H1 (cell line): ENCODE measurements around the gene ZNF462. TPM values are rescaled to one million over a fixed set of nuclear protein-coding genes. Genes with fewer than 3 reads are reported as not detected.

ENCODE experiments used
- CTCF ChIA-PET: fragments of 300-600 bp; sonication (Branson Sonifier 250); formaldehyde crosslinking; loops from one replicate; lab custom pipeline; 2021; ENCODE audit not compliant: partially characterized antibody; lab: Charles Lee
- POLR2A ChIA-PET: fragments of 300-600 bp; sonication (Branson Sonifier 250); formaldehyde crosslinking; loops from one replicate; lab custom pipeline; 2021; ENCODE audit warnings: inconsistent platforms; ENCODE audit not compliant: partially characterized antibody; lab: Charles Lee
- DNase-seq, 2 experiments: peaks; one replicate each; pipeline versions ENCODE4 v3.0.0 to v3.0.0-alpha.2; 2010 to 2022; ENCODE audit warnings: low spot score in 2 of 2, low read depth in 1 of 2, mixed read lengths in 1 of 2
- FAIRE-seq: peaks from 2 replicates; lab custom pipeline; 2011; peaks lifted over from hg19 to GRCh38; lab: Jason Lieb, UNC
- H2AFZ ChIP-seq: 2 replicates; pipeline ENCODE4 v1.8.1; 2012; ENCODE audit warnings: low read length, inconsistent platforms
- H2AK5ac ChIP-seq: 2 replicates; pipeline ENCODE4 v1.6.1; 2013; ENCODE audit warnings: low read depth, low read length
- H2BK120ac ChIP-seq: replicated peaks from 2 replicates; pipeline ENCODE3; 2013; ENCODE audit warnings: low read depth, low read length, inconsistent platforms
- H2BK12ac ChIP-seq: 2 replicates; pipeline ENCODE4 v1.6.1; 2013; ENCODE audit warnings: low read depth, low read length
- H2BK15ac ChIP-seq: 2 replicates; pipeline ENCODE4 v1.6.1; 2013; ENCODE audit warnings: low read length
- H2BK20ac ChIP-seq: 2 replicates; pipeline ENCODE4 v1.6.1; 2013; ENCODE audit warnings: low read length
- H2BK5ac ChIP-seq: 2 replicates; pipeline ENCODE4 v1.6.1; 2013; ENCODE audit warnings: low read depth, low read length
- H3K14ac ChIP-seq: 2 replicates; pipeline ENCODE4 v1.6.1; 2013; ENCODE audit warnings: inconsistent platforms; ENCODE audit not compliant: insufficient read length
- H3K18ac ChIP-seq: 2 replicates; pipeline ENCODE4 v1.6.1; 2013; ENCODE audit warnings: low read length; ENCODE audit errors: extremely low read depth
- H3K23ac ChIP-seq: 2 replicates; pipeline ENCODE4 v1.6.1; 2013; ENCODE audit warnings: inconsistent platforms; ENCODE audit not compliant: insufficient read length
- H3K23me2 ChIP-seq: 2 replicates; pipeline ENCODE4 v1.6.1; 2013; ENCODE audit warnings: low read depth, low read length
- H3K27ac ChIP-seq: 2 replicates; pipeline ENCODE4 v1.6.1; 2011; ENCODE audit warnings: low read depth, low read length, inconsistent platforms
- H3K27me3 ChIP-seq, 4 experiments: replicated peaks in 1 of 4; 1 replicate in 1 of 4; 2 replicates in 3 of 4; pipeline versions ENCODE4 v1.6.1 to v1.8.1; 2011 to 2013; ENCODE audit warnings: low read length in 3 of 4, mild to moderate bottlenecking in 3 of 4, inconsistent platforms in 2 of 4, mixed read lengths in 2 of 4, moderate library complexity in 1 of 4; ENCODE audit not compliant: control insufficient read depth in 3 of 4, insufficient read depth in 3 of 4; ENCODE audit errors: extremely low read depth in 1 of 4
- H3K36me3 ChIP-seq, 4 experiments: 2 replicates each; pipeline versions ENCODE4 v1.6.1 to v1.8.1; 2011 to 2013; ENCODE audit warnings: mild to moderate bottlenecking in 4 of 4, low read length in 3 of 4, moderate library complexity in 2 of 4, control low read depth in 1 of 4, inconsistent platforms in 1 of 4; ENCODE audit not compliant: insufficient read depth in 4 of 4, control insufficient read depth in 2 of 4
- H3K4ac ChIP-seq: replicated peaks from 2 replicates; pipeline ENCODE3; 2013; ENCODE audit warnings: low read length, low read depth, mixed read lengths, inconsistent platforms; ENCODE audit not compliant: insufficient read length
- H3K4me1 ChIP-seq, 4 experiments: replicated peaks in 1 of 4; 1 replicate in 1 of 4; 2 replicates in 3 of 4; pipeline versions ENCODE4 v1.6.1 to v1.8.1; 2011 to 2013; ENCODE audit warnings: low read length in 3 of 4, inconsistent platforms in 2 of 4, mixed read lengths in 1 of 4; ENCODE audit not compliant: insufficient read depth in 4 of 4, control insufficient read depth in 3 of 4
- H3K4me2 ChIP-seq, 2 experiments: 2 replicates each; pipeline versions ENCODE4 v1.6.1 to v1.8.1; 2011 to 2013; ENCODE audit warnings: low read depth in 2 of 2, low read length in 2 of 2, control low read depth in 1 of 2, inconsistent platforms in 1 of 2, mild to moderate bottlenecking in 1 of 2; ENCODE audit not compliant: insufficient read depth in 1 of 2
- H3K4me3 ChIP-seq, 4 experiments: fragments of 200-600, 300-600 bp in 1 of 4; sonication (generic), shearing (Covaris generic), sonication (Bioruptor Twin) in 1 of 4; 2 replicates each; pipeline versions ENCODE4 v1.5.1 to v1.8.1; 2011 to 2016; ENCODE audit warnings: low read length in 4 of 4, low read depth in 3 of 4, control low read depth in 2 of 4, inconsistent platforms in 2 of 4, mild to moderate bottlenecking in 2 of 4, mixed read lengths in 1 of 4, moderate library complexity in 1 of 4; ENCODE audit not compliant: insufficient read depth in 2 of 4; ENCODE audit errors: extremely low read depth in 1 of 4
- H3K56ac ChIP-seq: replicated peaks from 2 replicates; pipeline ENCODE3; 2013; ENCODE audit warnings: low read depth, mild to moderate bottlenecking, mixed read lengths, low read length, inconsistent platforms; ENCODE audit not compliant: insufficient read length
- H3K79me1 ChIP-seq: 2 replicates; pipeline ENCODE4 v1.6.1; 2013; ENCODE audit warnings: low read depth, low read length, control low read depth
- H3K79me2 ChIP-seq, 2 experiments: 2 replicates each; pipeline versions ENCODE4 v1.6.1 to v1.8.1; 2012 to 2013; ENCODE audit warnings: low read length in 2 of 2, mild to moderate bottlenecking in 2 of 2, inconsistent platforms in 1 of 2; ENCODE audit not compliant: insufficient read depth in 2 of 2, control insufficient read depth in 1 of 2
- H3K9ac ChIP-seq, 4 experiments: replicated peaks in 1 of 4; 1 replicate in 1 of 4; 2 replicates in 3 of 4; pipeline versions ENCODE4 v1.6.1 to v1.8.1; 2011 to 2013; ENCODE audit warnings: low read depth in 3 of 4, low read length in 3 of 4, control low read depth in 2 of 4, mild to moderate bottlenecking in 2 of 4, moderate library complexity in 2 of 4, inconsistent platforms in 1 of 4; ENCODE audit errors: extremely low read depth in 1 of 4
- H3K9me3 ChIP-seq, 2 experiments: 2 replicates each; pipeline versions ENCODE4 v1.6.1 to v1.8.1; 2012 to 2013; ENCODE audit warnings: mild to moderate bottlenecking in 2 of 2, moderate library complexity in 2 of 2, control low read depth in 1 of 2, inconsistent platforms in 1 of 2, low read depth in 1 of 2, low read length in 1 of 2, mixed read lengths in 1 of 2; ENCODE audit not compliant: insufficient read depth in 2 of 2
- H4K20me1 ChIP-seq, 2 experiments: replicated peaks in 1 of 2; 2 replicates each; pipeline versions ENCODE3 to v1.8.1; 2011 to 2013; ENCODE audit warnings: inconsistent platforms in 2 of 2, low read length in 2 of 2, mild to moderate bottlenecking in 1 of 2; ENCODE audit not compliant: insufficient read depth in 2 of 2, control insufficient read depth in 1 of 2
- H4K5ac ChIP-seq: 2 replicates; pipeline ENCODE4 v1.6.1; 2013; ENCODE audit warnings: low read length, low read depth, mixed read lengths, inconsistent platforms; ENCODE audit not compliant: insufficient read length
- H4K8ac ChIP-seq: 2 replicates; pipeline ENCODE4 v1.8.0; 2013; ENCODE audit warnings: mild to moderate bottlenecking, moderate library complexity, low read length, inconsistent platforms; ENCODE audit not compliant: insufficient read depth; ENCODE audit errors: extremely low read depth
- H4K91ac ChIP-seq: replicated peaks from 2 replicates; pipeline ENCODE3; 2013; ENCODE audit warnings: low read length, mixed read lengths, inconsistent platforms; ENCODE audit not compliant: insufficient read length
- CEBPB ChIP-seq: IDR thresholded peaks from 2 replicates; pipeline ENCODE4 v1.6.1; 2012; ENCODE audit warnings: low read depth, low read length
- E2F6 ChIP-seq: IDR thresholded peaks from 2 replicates; pipeline ENCODE4 v1.6.1; 2012; ENCODE audit warnings: inconsistent platforms
- EP300 ChIP-seq, 2 experiments: IDR thresholded peaks; 1 replicate in 1 of 2; 2 replicates in 1 of 2; pipeline ENCODE4 v1.6.1; 2011 to 2012; ENCODE audit warnings: low read depth in 2 of 2, low read length in 2 of 2, mild to moderate bottlenecking in 2 of 2, borderline replicate concordance in 1 of 2, inconsistent platforms in 1 of 2, moderate library complexity in 1 of 2
- EZH2 ChIP-seq: fragments of 200-600 bp; sonication (generic); IDR thresholded peaks from 2 replicates; pipeline ENCODE4 v1.7.1; 2012; ENCODE audit warnings: low read depth, mild to moderate bottlenecking, moderate library complexity, low read length, inconsistent platforms; ENCODE audit not compliant: severe bottlenecking
- JUN ChIP-seq: IDR thresholded peaks from 2 replicates; pipeline ENCODE4 v1.6.1; 2011; ENCODE audit warnings: low read depth, mild to moderate bottlenecking, improper control_type of control experiment, low read length
- JUND ChIP-seq: IDR thresholded peaks from 2 replicates; pipeline ENCODE4 v1.6.1; 2011; ENCODE audit warnings: mild to moderate bottlenecking, improper control_type of control experiment, low read length
- NANOG ChIP-seq: IDR thresholded peaks from 2 replicates; pipeline ENCODE4 v1.6.1; 2011; ENCODE audit warnings: low read length, low read depth, mild to moderate bottlenecking, inconsistent platforms; ENCODE audit not compliant: insufficient read depth, poor library complexity, severe bottlenecking
- NRF1 ChIP-seq: IDR thresholded peaks from 2 replicates; pipeline ENCODE4 v1.6.1; 2011; ENCODE audit warnings: mild to moderate bottlenecking, low read depth, low read length, improper control_type of control experiment
- POLR2AphosphoS5 ChIP-seq: IDR thresholded peaks from 2 replicates; pipeline ENCODE4 v1.6.1; 2011; ENCODE audit warnings: low read depth, low read length
- POU5F1 ChIP-seq: IDR thresholded peaks from 2 replicates; pipeline ENCODE4 v1.6.1; 2011; ENCODE audit warnings: low read depth, mild to moderate bottlenecking, low read length, moderate library complexity
- SIN3A ChIP-seq, 2 experiments: IDR thresholded peaks in 1 of 2; conservative IDR thresholded peaks in 1 of 2; 2 replicates each; pipeline ENCODE4 v1.6.1; 2011 to 2012; ENCODE audit warnings: low read length in 2 of 2, improper control_type of control experiment in 1 of 2, low read depth in 1 of 2, mild to moderate bottlenecking in 1 of 2
- SIX5 ChIP-seq: IDR thresholded peaks from 2 replicates; pipeline ENCODE4 v1.6.1; 2011; ENCODE audit warnings: mild to moderate bottlenecking, low read depth, low read length
- SP4 ChIP-seq: IDR thresholded peaks from 2 replicates; pipeline ENCODE4 v1.6.1; 2012; ENCODE audit warnings: low read length, inconsistent platforms
- TEAD4 ChIP-seq: IDR thresholded peaks from 2 replicates; pipeline ENCODE4 v1.6.1; 2012; ENCODE audit warnings: low read depth, low read length, inconsistent platforms, mixed read lengths
- WGBS, 2 experiments: shearing (Covaris generic) in 1 of 2; methylation state at CpG; one replicate each; pipeline versions ENCODE4 v1.1.6 to v1.1.7; 2013 to 2015; ENCODE audit warnings: low lambda C conversion rate in 2 of 2, mixed read lengths in 2 of 2, inconsistent platforms in 1 of 2, low coverage in 1 of 2, missing lambda C conversion rate in 1 of 2; ENCODE audit not compliant: insufficient replicate concordance in 2 of 2, insufficient coverage in 1 of 2, insufficient read length in 1 of 2; ENCODE audit errors: extremely low coverage in 1 of 2, missing lambda C conversion rate in 1 of 2; 5-methylcytosine and 5-hydroxymethylcytosine counted together
- polyA plus RNA-seq, 7 experiments: library from polyadenylated mRNA; depleted of rRNA in 3 of 7; stranded (reverse) in 5 of 7; unstranded in 2 of 7; fragments of >200 nt in 5 of 7; fragments of 200-250 nt in 2 of 7; gene quantifications; 1 replicate in 5 of 7; 2 replicates in 1 of 7; 4 replicates in 1 of 7; pipeline versions ENCODE4 v1.2.1 to v1.2.3, GENCODE V29; 2011 to 2013; ENCODE audit warnings: missing spikeins in 2 of 7, mixed read lengths in 2 of 7
- total RNA-seq: library from RNA; stranded (reverse); fragmentation: NEBNext Ultra II Directional; extraction: Animal tissue kit (Norgen Biotek cat#: 25700); gene quantifications from 2 replicates; pipeline ENCODE4 v1.2.1, GENCODE V29; 2021

Gene ZNF462
- total and polyA plus RNA-seq, 2 of the 8 experiments (the other 6 are each of a cell fraction or from before 2014, with no cell fraction given), result 30.0 to 163 TPM

GRCh38 chr9:106992186-106992585 lies 129.2 kb downstream of the ZNF462 start:
- no peak overlapping the region for H2BK20ac ChIP-seq
- H2AFZ ChIP-seq, result no peak overlapping the region
- POLR2A ChIA-PET, result interaction anchor here (0.7 kb wide), 1 partner anchor 57 kb away, joined by 3 read pairs; no protein-coding TSS in a partner anchor
- H3K56ac ChIP-seq, result no peak overlapping the region
- H2BK12ac ChIP-seq, result no peak overlapping the region
- no peak overlapping the region for H3K27ac ChIP-seq
- H3K4me1 ChIP-seq, result no peaks in the 10 kb centered on the region
- peaks cover 0 to 9% of the 10 kb centered on the region in 2 experiments; a peak in 2 of 4 replicates for H3K79me2 ChIP-seq
- no peak for FAIRE-seq
- no peak overlapping the region for H2BK5ac ChIP-seq
- H4K20me1 ChIP-seq, result no peaks in the 10 kb centered on the region
- no peak overlapping the region for H3K4me3 ChIP-seq
- peaks cover 2 to 64% (median 29%) of the 10 kb centered on the region in 4 experiments for H3K36me3 ChIP-seq
- no peak overlapping the region for H2AK5ac ChIP-seq
- H3K23me2 ChIP-seq, result no peaks in the 10 kb centered on the region
- 97% methylated on average over 5 of the region's 5 CpGs; no CpG with 5 or more reads in 1 of the 2 experiments for WGBS, 2 experiments
- H4K5ac ChIP-seq, result no peak overlapping the region
- no peak overlapping the region for H2BK120ac ChIP-seq
- H3K79me1 ChIP-seq, result no peaks in the 10 kb centered on the region
- H3K18ac ChIP-seq, result no peak overlapping the region
- H3K4ac ChIP-seq, result no peak overlapping the region
- no peak overlapping the region for H3K23ac ChIP-seq
- CTCF ChIA-PET, result interaction anchor here (0.6 kb wide), 1 partner anchor 345 kb away, joined by 3 read pairs; no protein-coding TSS in a partner anchor
- H2BK15ac ChIP-seq, result no peak overlapping the region
- H4K8ac ChIP-seq, result no peak overlapping the region
- H4K91ac ChIP-seq, result no peak overlapping the region
- no peak overlapping the region for H3K4me2 ChIP-seq
- no peak overlapping the region for H3K9ac ChIP-seq
- no peak overlapping the region for H3K14ac ChIP-seq
- H3K27me3 ChIP-seq, result no peaks in the 10 kb centered on the region
- no peaks in the 10 kb centered on the region for H3K9me3 ChIP-seq
- DNase-seq, result no peak
- TF ChIP-seq NRF1 (no peak), POLR2AphosphoS5 (no peak), EZH2 (no peak), JUND (no peak), TEAD4 (no peak), NANOG (no peak), JUN (no peak), EP300 (IDR thresholded peaks at IDR 0.05; ENCODE audit: borderline replicate concordance in 1 of 2, low read depth in 2 of 2, low read length in 2 of 2) (no peak), E2F6 (no peak), SP4 (no peak), SIN3A (conservative IDR thresholded peaks at IDR 0.05 in 1 of 2, IDR thresholded peaks at IDR 0.05 in 1 of 2; ENCODE audit: low read depth in 1 of 2, low read length in 2 of 2) (no peak), SIX5 (no peak), POU5F1 (no peak), CEBPB (no peak)
